GM23338 (cell line): ENCODE results near the gene PTPN5. TPM values are rescaled to one million over a fixed set of nuclear protein-coding genes. Genes with fewer than 3 reads are reported as not detected.
"Not testable (repeated sequence)": the region's sequence is repeated elsewhere in the genome, so short reads cannot be mapped to it uniquely, and the experiment has no call there.

Experiments
- ATAC-seq: fragments of 200-7000 bp; cut with Tn5 transposase; 3 replicates; pipeline ENCODE4 v1.9.1; 2020
- DNase-seq: peaks from one replicate; pipeline ENCODE4 v3.0.0-alpha.2; 2015; ENCODE audit warnings: low spot score
- H2AFZ ChIP-seq: fragments of 200-600 bp; sonication (generic); 2 replicates; pipeline ENCODE4 v1.8.0; 2016; ENCODE audit warnings: antibody characterized with exemption, mild to moderate bottlenecking, moderate library complexity
- H3F3A ChIP-seq: fragments of 200-600 bp; sonication (generic); replicated peaks from 2 replicates; pipeline ENCODE4 v1.8.0; 2017; ENCODE audit warnings: antibody characterized with exemption, mixed run types, low read depth
- H3K27ac ChIP-seq: fragments of 200-600 bp; sonication (generic); 2 replicates; pipeline ENCODE4 v1.6.1; 2016; ENCODE audit warnings: low read depth
- H3K27me3 ChIP-seq: fragments of 200-600 bp; sonication (generic); 2 replicates; pipeline ENCODE4 v1.8.0; 2016; ENCODE audit warnings: mild to moderate bottlenecking, mixed run types, moderate library complexity; ENCODE audit not compliant: insufficient read depth
- H3K36me3 ChIP-seq: fragments of 200-600 bp; sonication (generic); 2 replicates; pipeline ENCODE4 v1.8.0; 2016; ENCODE audit warnings: mild to moderate bottlenecking; ENCODE audit not compliant: insufficient read depth
- H3K4me1 ChIP-seq: fragments of 200-600 bp; sonication (generic); 2 replicates; pipeline ENCODE4 v1.8.0; 2016; ENCODE audit warnings: mild to moderate bottlenecking, moderate library complexity; ENCODE audit not compliant: insufficient read depth
- H3K4me2 ChIP-seq: fragments of 200-600 bp; sonication (generic); 2 replicates; pipeline ENCODE4 v1.7.1; 2017; ENCODE audit warnings: mixed run types
- H3K4me3 ChIP-seq: fragments of 200-600 bp; sonication (generic); 2 replicates; pipeline ENCODE4 v1.6.1; 2016; ENCODE audit warnings: mixed run types
- H3K79me2 ChIP-seq: fragments of 200-600 bp; sonication (generic); replicated peaks from 2 replicates; pipeline ENCODE4 v1.8.0; 2017; ENCODE audit warnings: mild to moderate bottlenecking; ENCODE audit not compliant: insufficient read depth
- H3K9me2 ChIP-seq: fragments of 200-600 bp; sonication (generic); 2 replicates; pipeline ENCODE4 v1.8.0; 2017; ENCODE audit not compliant: insufficient read depth
- H4K20me1 ChIP-seq: fragments of 200-600 bp; sonication (generic); replicated peaks from 2 replicates; pipeline ENCODE4 v1.8.0; 2017; ENCODE audit warnings: mild to moderate bottlenecking; ENCODE audit not compliant: insufficient read depth
- H3K27ac Mint-ChIP-seq: 2 replicates; pipeline ENCODE4 v1.8.0; 2020; ENCODE audit warnings: inconsistent platforms, mild to moderate bottlenecking, moderate library complexity, mixed read lengths
- H3K27me3 Mint-ChIP-seq: 3 replicates; pipeline ENCODE4 v1.8.0; 2022; ENCODE audit warnings: low read depth, mild to moderate bottlenecking, moderate library complexity, mixed read lengths, inconsistent platforms; ENCODE audit not compliant: insufficient read depth, poor library complexity
- H3K36me3 Mint-ChIP-seq: 3 replicates; pipeline ENCODE4 v1.8.0; 2021; ENCODE audit warnings: low read depth, mild to moderate bottlenecking, inconsistent platforms, moderate library complexity, mixed read lengths
- H3K4me1 Mint-ChIP-seq: 3 replicates; pipeline ENCODE4 v1.8.0; 2020; ENCODE audit warnings: mild to moderate bottlenecking, inconsistent platforms, mixed read lengths
- H3K4me3 Mint-ChIP-seq: 3 replicates; pipeline ENCODE4 v1.8.0; 2021; ENCODE audit warnings: moderate library complexity, mild to moderate bottlenecking, inconsistent platforms, mixed read lengths
- H3K9me3 Mint-ChIP-seq: 3 replicates; pipeline ENCODE4 v1.8.0; 2020; ENCODE audit warnings: moderate library complexity, mild to moderate bottlenecking, inconsistent platforms, mixed read lengths
- CREB1 ChIP-seq: fragments of 250-450 bp; sonication (Bioruptor Pico); IDR thresholded peaks from 2 replicates; pipeline ENCODE4 v1.5.0; 2020; ENCODE audit warnings: low read depth, mild to moderate bottlenecking, moderate library complexity
- ETS1 ChIP-seq: IDR thresholded peaks from 2 replicates; pipeline ENCODE4 v1.6.1; 2016; ENCODE audit warnings: antibody characterized with exemption
- EZH2phosphoT487 ChIP-seq: fragments of 200-600 bp; sonication (generic); IDR thresholded peaks from one replicate; pipeline ENCODE4 v1.8.1; 2018; ENCODE audit warnings: antibody characterized with exemption; ENCODE audit not compliant: unreplicated experiment
- NANOG ChIP-seq: IDR thresholded peaks from 2 replicates; pipeline ENCODE4 v1.6.1; 2016; ENCODE audit warnings: antibody characterized with exemption, borderline replicate concordance
- POLR2AphosphoS5 ChIP-seq: IDR thresholded peaks from 2 replicates; pipeline ENCODE4 v1.6.1; 2016; ENCODE audit warnings: antibody characterized with exemption, low read depth
- STAT1 ChIP-seq: IDR thresholded peaks from one replicate; pipeline ENCODE4 v1.6.1; 2016; ENCODE audit warnings: antibody characterized with exemption; ENCODE audit not compliant: unreplicated experiment
- ZNF114 ChIP-seq: fragments of 250-450 bp; sonication (Bioruptor Pico); IDR thresholded peaks from 2 replicates; pipeline ENCODE4 v1.5.0; 2020; ENCODE audit warnings: mild to moderate bottlenecking, moderate library complexity
- ZNF462 ChIP-seq: fragments of 250-450 bp; sonication (Bioruptor Pico); IDR thresholded peaks from 2 replicates; pipeline ENCODE4 v1.5.0; 2020; ENCODE audit warnings: mild to moderate bottlenecking, moderate library complexity
- polyA plus RNA-seq: library from polyadenylated mRNA; unstranded; fragments of >200 nt; fragmentation: Nextera tagmentation; extraction: Ambion mirVana; gene quantifications from 2 replicates; pipeline ENCODE4 v1.2.1, GENCODE V29; 2016
- total RNA-seq: library from RNA; depleted of rRNA; stranded (reverse); fragments of >200 nt; shearing (Covaris generic); gene quantifications from 2 replicates; pipeline ENCODE4 v1.2.3, GENCODE V29; 2014

PTPN5 gene
- total and polyA plus RNA-seq, 2 experiments from 2014 or later, result 3.7 to 5.7 TPM

GRCh38 chr11:18692941-18693760 is 98.4 kb downstream of the PTPN5 start:
- no peaks in the 10 kb centered on the region for H3K36me3 ChIP-seq
- H3K4me1 Mint-ChIP-seq, result no peaks in the 10 kb centered on the region; the same call in 2 of the 3 replicates

GRCh38 chr11:18691467-18692140 is 100.0 kb downstream of the PTPN5 start:
- H3K27me3 ChIP-seq, H3K9me2 ChIP-seq, H3K4me1 ChIP-seq, H3K4me2 ChIP-seq, H3K36me3 Mint-ChIP-seq, ATAC-seq, H3K27ac Mint-ChIP-seq, H3K27ac ChIP-seq, DNase-seq, H4K20me1 ChIP-seq, H3K36me3 ChIP-seq, H3F3A ChIP-seq, H3K27me3 Mint-ChIP-seq, H3K79me2 ChIP-seq, H3K4me3 Mint-ChIP-seq, H3K4me3 ChIP-seq, H2AFZ ChIP-seq, H3K9me3 Mint-ChIP-seq, H3K4me1 Mint-ChIP-seq: not testable (repeated sequence)

More at GRCh38 chr11:18692941-18693760, 98.4 kb downstream of the PTPN5 start:
- TF ChIP-seq EZH2phosphoT487, result no peak
- TF ChIP-seq ETS1, result no peak
- TF ChIP-seq POLR2AphosphoS5, result no peak
- TF ChIP-seq ZNF114, result no peak
- no peak for TF ChIP-seq STAT1
- no peak for TF ChIP-seq NANOG
- no peak overlapping the region for H3K4me3 ChIP-seq
- no peaks in the 10 kb centered on the region for H3K9me3 Mint-ChIP-seq
- H3K9me2 ChIP-seq, result no peaks in the 10 kb centered on the region
- H3F3A ChIP-seq, result no peaks in the 10 kb centered on the region
- no peak overlapping the region for H3K27ac ChIP-seq
- no peaks in the 10 kb centered on the region for H3K79me2 ChIP-seq
- H3K36me3 Mint-ChIP-seq, result no peaks in the 10 kb centered on the region
- H3K4me3 Mint-ChIP-seq, result no peak overlapping the region
- no peak overlapping the region for H2AFZ ChIP-seq
- no peaks in the 10 kb centered on the region; the same call in 1 of the 2 replicates for H3K4me1 ChIP-seq
- DNase-seq (no peak), ATAC-seq (no peak)
- H3K4me2 ChIP-seq, result no peak overlapping the region
- no peak overlapping the region for H3K27ac Mint-ChIP-seq
- H3K27me3 ChIP-seq, result peaks cover 6% of the 10 kb centered on the region; the same call in 1 of the 2 replicates
- H3K27me3 Mint-ChIP-seq, result peaks cover 4% of the 10 kb centered on the region
- no peaks in the 10 kb centered on the region for H4K20me1 ChIP-seq

GRCh38 chr11:18684267-18684666 is 107.3 kb downstream of the PTPN5 start:
- H3K27ac Mint-ChIP-seq, result no peak overlapping the region
- H3K27me3 Mint-ChIP-seq, result peaks cover 2% of the 10 kb centered on the region
- H3K36me3 Mint-ChIP-seq, result no peaks in the 10 kb centered on the region
- peaks cover 9% of the 10 kb centered on the region for H3K4me1 Mint-ChIP-seq
- no peaks in the 10 kb centered on the region for H3K4me1 ChIP-seq
- no peaks in the 10 kb centered on the region for H3K79me2 ChIP-seq
- no peak overlapping the region for H3K4me2 ChIP-seq
- no peaks in the 10 kb centered on the region; the same call in 2 of the 3 replicates for H3K9me3 Mint-ChIP-seq
- no peaks in the 10 kb centered on the region for H3K27me3 ChIP-seq
- no peak overlapping the region for H3K4me3 ChIP-seq
- H3K36me3 ChIP-seq, result no peaks in the 10 kb centered on the region
- no peaks in the 10 kb centered on the region for H3F3A ChIP-seq
- ATAC-seq (no peak), DNase-seq (no peak)
- H3K4me3 Mint-ChIP-seq, result no peak overlapping the region
- H3K27ac ChIP-seq, result no peak overlapping the region
- peak overlapping the region; percentile 29; the same call in 1 of the 2 replicates for H2AFZ ChIP-seq
- H3K9me2 ChIP-seq, result no peaks in the 10 kb centered on the region
- H4K20me1 ChIP-seq, result no peaks in the 10 kb centered on the region
- TF ChIP-seq ZNF462 (CRISPR knock-in tag), result no peak
- no peak for TF ChIP-seq CREB1
- TF ChIP-seq ZNF114, result no peak
- TF ChIP-seq STAT1, result no peak
- no peak for TF ChIP-seq NANOG
